IMR-90 (cell line): Measurements from ENCODE around the gene PIN1. TPM values are rescaled to one million over a fixed set of nuclear protein-coding genes. Genes with fewer than 3 reads are reported as not detected.

Source experiments
- ATAC-seq: fragments of 200-7000 bp; cut with Tn5 transposase; 2 replicates; pipeline ENCODE4 v1.9.1; 2020; ENCODE audit warnings: low read depth, mild to moderate bottlenecking, moderate library complexity
- BruUV-seq: library from RNA; stranded (reverse); fragments of 400-500 nt; replicated peaks from 2 replicates; lab custom pipeline; 2021; lab: Mats Ljungman, UMichigan
- CTCF ChIA-PET: fragments of 300-600 bp; formaldehyde crosslinking; extraction: SDS; loops from one replicate; lab custom pipeline; 2021; ENCODE audit warnings: antibody characterized with exemption; lab: Yijun Ruan, JAX
- POLR2A ChIA-PET: fragments of 300-600 bp; sonication (Branson Sonifier 250); formaldehyde crosslinking; loops from one replicate; lab custom pipeline; 2022; ENCODE audit warnings: antibody characterized with exemption; ENCODE audit not compliant: unreplicated experiment; lab: Charles Lee
- DNase-seq: peaks from one replicate; pipeline ENCODE4 v3.0.0; 2013
- H2AFZ ChIP-seq: replicated peaks from 2 replicates; pipeline ENCODE3; 2013; ENCODE audit warnings: low read length, mild to moderate bottlenecking; ENCODE audit not compliant: poor library complexity
- H2AK5ac ChIP-seq: 2 replicates; pipeline ENCODE4 v1.6.1; 2013; ENCODE audit warnings: low read depth, low read length, inconsistent platforms
- H2AK9ac ChIP-seq: replicated peaks from 2 replicates; pipeline ENCODE3; 2013; ENCODE audit warnings: mild to moderate bottlenecking, low read depth, low read length, moderate library complexity; ENCODE audit not compliant: poor library complexity
- H2BK120ac ChIP-seq: 2 replicates; pipeline ENCODE4 v1.6.1; 2013; ENCODE audit warnings: low read depth, low read length, inconsistent platforms
- H2BK15ac ChIP-seq: 3 replicates; pipeline ENCODE4 v1.6.1; 2013; ENCODE audit warnings: low read depth, low read length, inconsistent platforms
- H2BK20ac ChIP-seq: 2 replicates; pipeline ENCODE4 v1.6.1; 2013; ENCODE audit warnings: low read depth, mild to moderate bottlenecking, inconsistent platforms, low read length, moderate library complexity
- H2BK5ac ChIP-seq: 2 replicates; pipeline ENCODE4 v1.6.1; 2013; ENCODE audit warnings: mild to moderate bottlenecking, low read depth, low read length, inconsistent platforms; ENCODE audit not compliant: poor library complexity, severe bottlenecking
- H3K14ac ChIP-seq: replicated peaks from 2 replicates; pipeline ENCODE4 v1.6.1; 2013; ENCODE audit warnings: low read depth, low read length, inconsistent platforms
- H3K18ac ChIP-seq: 2 replicates; pipeline ENCODE4 v1.6.1; 2013; ENCODE audit warnings: low read depth, low read length, control low read depth
- H3K23ac ChIP-seq: 2 replicates; pipeline ENCODE4 v1.6.1; 2013; ENCODE audit warnings: low read depth, low read length, inconsistent platforms
- H3K27ac ChIP-seq: 2 replicates; pipeline ENCODE4 v1.5.1; 2013; ENCODE audit warnings: mild to moderate bottlenecking, control low read depth, low read length; ENCODE audit not compliant: insufficient read depth
- H3K27me3 ChIP-seq: 2 replicates; pipeline ENCODE4 v1.6.1; 2013; ENCODE audit warnings: low read length; ENCODE audit not compliant: control insufficient read depth, insufficient read depth
- H3K36me3 ChIP-seq: 2 replicates; pipeline ENCODE4 v1.6.1; 2013; ENCODE audit warnings: low read length, mixed read lengths; ENCODE audit not compliant: control insufficient read depth, insufficient read depth
- H3K4ac ChIP-seq: 2 replicates; pipeline ENCODE4 v1.6.1; 2013; ENCODE audit warnings: low read depth, low read length, inconsistent platforms
- H3K4me1 ChIP-seq: 2 replicates; pipeline ENCODE4 v1.6.1; 2013; ENCODE audit warnings: low read length, mixed read lengths; ENCODE audit not compliant: control insufficient read depth, insufficient read depth
- H3K4me2 ChIP-seq: 2 replicates; pipeline ENCODE4 v1.6.1; 2013; ENCODE audit warnings: low read depth, mild to moderate bottlenecking, control low read depth, low read length, moderate library complexity
- H3K4me3 ChIP-seq: 2 replicates; pipeline ENCODE4 v1.5.1; 2013; ENCODE audit warnings: low read depth, mild to moderate bottlenecking, control low read depth, low read length, moderate library complexity; ENCODE audit not compliant: insufficient read depth
- H3K56ac ChIP-seq: 2 replicates; pipeline ENCODE4 v1.6.1; 2013; ENCODE audit warnings: low read length, inconsistent platforms; ENCODE audit not compliant: insufficient read depth; ENCODE audit errors: extremely low read depth
- H3K79me1 ChIP-seq, 2 experiments: 2 replicates each; pipeline ENCODE4 v1.6.1; 2013; ENCODE audit warnings: low read length in 2 of 2, inconsistent platforms in 1 of 2, low read depth in 1 of 2
- H3K9ac ChIP-seq: 2 replicates; pipeline ENCODE4 v1.6.1; 2013; ENCODE audit warnings: low read depth, low read length, control low read depth
- H3K9me1 ChIP-seq: 2 replicates; pipeline ENCODE4 v1.6.1; 2013; ENCODE audit warnings: low read length, inconsistent platforms; ENCODE audit not compliant: insufficient read depth
- H3K9me3 ChIP-seq: 2 replicates; pipeline ENCODE4 v1.6.1; 2013; ENCODE audit warnings: low read length; ENCODE audit not compliant: control insufficient read depth, insufficient read depth
- H4K20me1 ChIP-seq: 2 replicates; pipeline ENCODE4 v1.6.1; 2013; ENCODE audit warnings: low read length, inconsistent platforms; ENCODE audit not compliant: insufficient read depth
- H4K5ac ChIP-seq: 2 replicates; pipeline ENCODE4 v1.6.1; 2013; ENCODE audit warnings: mild to moderate bottlenecking, low read depth, low read length, control low read depth
- H4K8ac ChIP-seq, 2 experiments: 2 replicates each; pipeline ENCODE4 v1.6.1; 2013; ENCODE audit warnings: low read depth in 2 of 2, low read length in 2 of 2, control low read depth in 1 of 2, inconsistent platforms in 1 of 2
- H4K91ac ChIP-seq: 2 replicates; pipeline ENCODE4 v1.6.1; 2013; ENCODE audit warnings: low read depth, low read length, inconsistent platforms; ENCODE audit not compliant: insufficient read depth
- BHLHE40 ChIP-seq: fragments of 150-350 bp; IDR thresholded peaks from 2 replicates; pipeline ENCODE4 v1.6.1; 2016; ENCODE audit warnings: mild to moderate bottlenecking, low read depth, low read length
- CEBPB ChIP-seq: IDR thresholded peaks from 2 replicates; pipeline ENCODE4 v1.6.1; 2012; ENCODE audit warnings: low read depth, low read length, improper control_type of control experiment
- CHD1 ChIP-seq: IDR thresholded peaks from 2 replicates; pipeline ENCODE4 v1.6.1; 2012; ENCODE audit warnings: low read depth, low read length, improper control_type of control experiment
- FOS ChIP-seq: fragments of 150-350 bp; IDR thresholded peaks from 2 replicates; pipeline ENCODE4 v1.6.1; 2016; ENCODE audit warnings: low read depth, low read length
- MAFK ChIP-seq: IDR thresholded peaks from 2 replicates; pipeline ENCODE4 v1.6.1; 2012; ENCODE audit warnings: low read depth, low read length, improper control_type of control experiment
- MAZ ChIP-seq: IDR thresholded peaks from 2 replicates; pipeline ENCODE4 v1.6.1; 2012; ENCODE audit warnings: low read depth, mild to moderate bottlenecking, low read length, improper control_type of control experiment, moderate library complexity, borderline replicate concordance
- MXI1 ChIP-seq: IDR thresholded peaks from 2 replicates; pipeline ENCODE4 v1.6.1; 2012; ENCODE audit warnings: low read depth, mild to moderate bottlenecking, low read length, moderate library complexity, borderline replicate concordance
- NFE2L2 ChIP-seq: fragments of 150-350 bp; IDR thresholded peaks from 2 replicates; pipeline ENCODE4 v1.6.1; 2016; ENCODE audit warnings: low read depth, mild to moderate bottlenecking, low read length
- POLR2A ChIP-seq: IDR thresholded peaks from 2 replicates; pipeline ENCODE4 v1.6.1; 2012; ENCODE audit warnings: mild to moderate bottlenecking, low read depth, low read length
- RAD21 ChIP-seq: IDR thresholded peaks from 2 replicates; pipeline ENCODE4 v1.6.1; 2012; ENCODE audit warnings: low read length, improper control_type of control experiment
- RCOR1 ChIP-seq: IDR thresholded peaks from 2 replicates; pipeline ENCODE4 v1.6.1; 2012; ENCODE audit warnings: mild to moderate bottlenecking, low read length, improper control_type of control experiment; ENCODE audit not compliant: insufficient replicate concordance
- RFX5 ChIP-seq: IDR thresholded peaks from 2 replicates; pipeline ENCODE4 v1.8.0; 2012; ENCODE audit warnings: low read depth, mild to moderate bottlenecking, low read length, moderate library complexity
- SMC3 ChIP-seq: fragments of 150-350 bp; IDR thresholded peaks from 2 replicates; pipeline ENCODE4 v1.6.1; 2016; ENCODE audit warnings: low read depth, mild to moderate bottlenecking, antibody characterized with exemption, low read length, moderate library complexity
- WGBS, 2 experiments: methylation state at CpG; one replicate each; pipeline versions ENCODE4 v1.1.5 to v1.1.7; 2013; ENCODE audit warnings: missing lambda C conversion rate in 2 of 2; ENCODE audit not compliant: insufficient read length in 1 of 2; ENCODE audit errors: extremely low coverage in 2 of 2; 5-methylcytosine and 5-hydroxymethylcytosine counted together
- dilution Hi-C: fragments of 300-500 bp; cut with HindIII; formaldehyde crosslinking; loops from one replicate; pipeline ENCODE4 v1.14.3; 2018; ENCODE audit warnings: low sequenced_read_pairs; ENCODE audit not compliant: unreplicated experiment
- in situ Hi-C: fragments of 300-500 bp; cut with MboI; formaldehyde crosslinking; loops from 3 replicates; pipeline ENCODE4 v1.14.3; 2019; ENCODE audit warnings: low sequenced_read_pairs, inconsistent platforms, mixed read lengths
- intact Hi-C: fragments of 100-400 bp; cut with micrococcal nuclease; formaldehyde crosslinking; loops from 2 replicates; pipeline ENCODE4 v1.10.0; 2022
- polyA plus RNA-seq, 3 experiments: library from polyadenylated mRNA; depleted of rRNA; stranded (reverse); fragments of >200 nt; gene quantifications; 2 replicates each; pipeline ENCODE4 v1.2.3, GENCODE V29; 2012; ENCODE audit warnings: low replicate concordance in 1 of 3
- total RNA-seq: library from RNA; depleted of rRNA; stranded (reverse); fragments of >200 nt; gene quantifications from 2 replicates; pipeline ENCODE4 v1.2.3, GENCODE V29; 2012
- TF ChIP-seq, protein P1 (sequence below): conservative IDR thresholded peaks from 2 replicates; pipeline ENCODE4 v1.5.1; 2012; ENCODE audit warnings: mild to moderate bottlenecking, low read depth, low read length, improper control_type of control experiment
- TF ChIP-seq, protein P2 (sequence below): fragments of 150-350 bp; IDR thresholded peaks from 2 replicates; pipeline ENCODE4 v1.6.1; 2017; ENCODE audit warnings: mild to moderate bottlenecking, antibody characterized with exemption, low read length, low read depth
- TF ChIP-seq, protein P3 (sequence below): fragments of 150-350 bp; IDR thresholded peaks from 2 replicates; pipeline ENCODE4 v1.6.1; 2016; ENCODE audit warnings: low read depth, mild to moderate bottlenecking, low read length, moderate library complexity, borderline replicate concordance

The PIN1 gene
- total and polyA plus RNA-seq, 2 of the 4 experiments (the other 2 are of a cell fraction) = 76.0 to 105 TPM

DNA sequence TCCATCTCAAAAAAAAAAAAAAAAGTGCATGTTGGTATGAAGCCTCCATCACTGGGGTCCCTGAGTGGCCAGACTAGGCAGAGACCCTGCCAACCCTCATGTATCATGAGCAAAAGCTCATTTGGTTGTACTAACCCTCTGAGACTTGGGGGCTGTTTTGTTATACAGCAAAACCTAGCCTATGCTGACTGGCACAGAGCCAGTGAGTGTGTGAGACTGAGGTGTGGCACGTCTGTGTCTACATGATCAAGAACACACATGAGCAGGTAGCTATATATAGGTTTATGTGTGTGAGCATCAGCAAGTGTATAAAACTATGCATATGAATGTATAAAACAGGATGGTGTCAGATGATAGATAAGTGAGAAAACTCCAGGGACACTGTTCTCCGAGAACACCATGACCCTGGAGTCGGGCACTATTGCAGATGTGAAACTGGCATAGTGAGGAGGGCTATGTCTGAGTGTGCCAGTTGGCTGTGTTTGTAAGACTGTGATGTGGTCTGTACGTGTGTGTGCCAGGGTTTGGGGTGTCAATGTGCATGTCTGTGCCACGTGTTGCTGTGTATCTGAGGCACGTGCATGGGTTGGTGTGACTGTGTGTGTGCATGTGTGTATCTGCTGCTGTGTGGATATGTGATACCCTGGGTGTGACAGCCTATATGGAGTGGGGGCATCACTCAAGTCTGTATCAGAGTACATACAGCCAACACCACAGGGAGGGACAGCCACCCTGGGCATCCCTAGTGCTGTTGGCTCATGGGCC, 56.7 kb downstream of the PIN1 start:
- Histone ChIP-seq H3K9me1 (no peaks in the 10 kb centered on the region), H2AK9ac (no peak overlapping the region), H2AFZ (no peak overlapping the region), H3K4ac (no peak overlapping the region), H2AK5ac (no peak overlapping the region), H2BK15ac (no peak overlapping the region), H4K5ac (no peak overlapping the region), H3K9me3 (no peaks in the 10 kb centered on the region), H3K4me1 (no peaks in the 10 kb centered on the region), H4K91ac (no peak overlapping the region), H4K20me1 (no peaks in the 10 kb centered on the region), H3K9ac (no peak overlapping the region), H2BK120ac (no peak overlapping the region), H3K36me3 (no peaks in the 10 kb centered on the region), H2BK5ac (no peak overlapping the region), H2BK20ac (no peak overlapping the region), H3K14ac (no peak overlapping the region), H3K79me1 (no peaks in the 10 kb centered on the region), H3K18ac (no peak overlapping the region), H3K4me3 (no peak overlapping the region), H3K4me2 (no peak overlapping the region), H3K27me3 (no peaks in the 10 kb centered on the region; the same call in 1 of the 2 replicates), H4K8ac (no peak overlapping the region), H3K56ac (no peak overlapping the region), H3K27ac (no peak overlapping the region), H3K23ac (no peak overlapping the region)
- in situ Hi-C loops = no loop called here
- intact Hi-C loops = no loop called here
- dilution Hi-C loops = no loop called here
- ChIA-PET POLR2A (no interaction called here), CTCF (no interaction called here)
- no peak for DNase-seq
- no TSS peak for BruUV-seq
- no peak for TF ChIP-seq CHD1
- TF ChIP-seq, protein P1, sequence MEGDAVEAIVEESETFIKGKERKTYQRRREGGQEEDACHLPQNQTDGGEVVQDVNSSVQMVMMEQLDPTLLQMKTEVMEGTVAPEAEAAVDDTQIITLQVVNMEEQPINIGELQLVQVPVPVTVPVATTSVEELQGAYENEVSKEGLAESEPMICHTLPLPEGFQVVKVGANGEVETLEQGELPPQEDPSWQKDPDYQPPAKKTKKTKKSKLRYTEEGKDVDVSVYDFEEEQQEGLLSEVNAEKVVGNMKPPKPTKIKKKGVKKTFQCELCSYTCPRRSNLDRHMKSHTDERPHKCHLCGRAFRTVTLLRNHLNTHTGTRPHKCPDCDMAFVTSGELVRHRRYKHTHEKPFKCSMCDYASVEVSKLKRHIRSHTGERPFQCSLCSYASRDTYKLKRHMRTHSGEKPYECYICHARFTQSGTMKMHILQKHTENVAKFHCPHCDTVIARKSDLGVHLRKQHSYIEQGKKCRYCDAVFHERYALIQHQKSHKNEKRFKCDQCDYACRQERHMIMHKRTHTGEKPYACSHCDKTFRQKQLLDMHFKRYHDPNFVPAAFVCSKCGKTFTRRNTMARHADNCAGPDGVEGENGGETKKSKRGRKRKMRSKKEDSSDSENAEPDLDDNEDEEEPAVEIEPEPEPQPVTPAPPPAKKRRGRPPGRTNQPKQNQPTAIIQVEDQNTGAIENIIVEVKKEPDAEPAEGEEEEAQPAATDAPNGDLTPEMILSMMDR = no peak
- no peak for TF ChIP-seq MAFK
- TF ChIP-seq, protein P2, sequence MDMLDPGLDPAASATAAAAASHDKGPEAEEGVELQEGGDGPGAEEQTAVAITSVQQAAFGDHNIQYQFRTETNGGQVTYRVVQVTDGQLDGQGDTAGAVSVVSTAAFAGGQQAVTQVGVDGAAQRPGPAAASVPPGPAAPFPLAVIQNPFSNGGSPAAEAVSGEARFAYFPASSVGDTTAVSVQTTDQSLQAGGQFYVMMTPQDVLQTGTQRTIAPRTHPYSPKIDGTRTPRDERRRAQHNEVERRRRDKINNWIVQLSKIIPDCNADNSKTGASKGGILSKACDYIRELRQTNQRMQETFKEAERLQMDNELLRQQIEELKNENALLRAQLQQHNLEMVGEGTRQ = no peak
- no peak for TF ChIP-seq FOS
- TF ChIP-seq BHLHE40 = no peak
- no peak for TF ChIP-seq SMC3
- no peak for TF ChIP-seq MXI1
- TF ChIP-seq RCOR1 = no peak
- TF ChIP-seq, protein P3, sequence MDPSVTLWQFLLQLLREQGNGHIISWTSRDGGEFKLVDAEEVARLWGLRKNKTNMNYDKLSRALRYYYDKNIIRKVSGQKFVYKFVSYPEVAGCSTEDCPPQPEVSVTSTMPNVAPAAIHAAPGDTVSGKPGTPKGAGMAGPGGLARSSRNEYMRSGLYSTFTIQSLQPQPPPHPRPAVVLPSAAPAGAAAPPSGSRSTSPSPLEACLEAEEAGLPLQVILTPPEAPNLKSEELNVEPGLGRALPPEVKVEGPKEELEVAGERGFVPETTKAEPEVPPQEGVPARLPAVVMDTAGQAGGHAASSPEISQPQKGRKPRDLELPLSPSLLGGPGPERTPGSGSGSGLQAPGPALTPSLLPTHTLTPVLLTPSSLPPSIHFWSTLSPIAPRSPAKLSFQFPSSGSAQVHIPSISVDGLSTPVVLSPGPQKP = no peak
- TF ChIP-seq RFX5 = no peak
- TF ChIP-seq NFE2L2 = no peak
- TF ChIP-seq RAD21 = no peak
- no peak for TF ChIP-seq POLR2A
- TF ChIP-seq CEBPB = no peak
- no peak for TF ChIP-seq MAZ
- WGBS, 2 experiments = 69% methylated on average over 4 of the region's 6 CpGs; no CpG with 5 or more reads in 1 of the 2 experiments
- ATAC-seq = no peak
